Breast epithelium (tissue), 4 donors: ENCODE data around the gene RGS16. TPM values are rescaled to one million over a fixed set of nuclear protein-coding genes. Genes with fewer than 3 reads are reported as not detected.

ENCODE experiments used
- DNase-seq, 2 donors: peaks; one replicate each; pipeline ENCODE4 v3.0.0-alpha.2; 2019; ENCODE audit warnings: low spot score in 2 of 2
- H3K27ac ChIP-seq, 2 donors: fragments of 200-600 bp; sonication (generic) in 1 of 2; one replicate each; pipeline ENCODE4 v1.5.1; 2016 to 2019; ENCODE audit warnings: mild to moderate bottlenecking in 1 of 2
- H3K27me3 ChIP-seq, 2 donors: fragments of 200-600 bp; sonication (generic) in 1 of 2; one replicate each; pipeline versions ENCODE4 v1.5.1 to v1.6.0; 2017 to 2019; ENCODE audit warnings: control low read depth in 1 of 2, mild to moderate bottlenecking in 1 of 2
- H3K36me3 ChIP-seq: fragments of 200-600 bp; one replicate; pipeline ENCODE4 v1.5.1; 2019
- H3K4me1 ChIP-seq, 2 donors: fragments of 200-600 bp; sonication (generic); one replicate each; pipeline ENCODE4 v1.5.1; 2016 to 2019; ENCODE audit warnings: control low read depth in 1 of 2
- H3K4me3 ChIP-seq, 3 donors: fragments of 200-600 bp; sonication (generic); 1 replicate in 2 of 3; 2 replicates in 1 of 3; pipeline ENCODE4 v1.5.1; 2016 to 2019; ENCODE audit warnings: mild to moderate bottlenecking in 3 of 3, moderate library complexity in 2 of 3
- H3K9me3 ChIP-seq, 2 donors: fragments of 200-600 bp; sonication (generic) in 1 of 2; one replicate each; pipeline ENCODE4 v1.5.1; 2016 to 2019; ENCODE audit warnings: control low read depth in 1 of 2
- POLR2A ChIP-seq: fragments of 450-650 bp; IDR thresholded peaks from one replicate; pipeline ENCODE4 v1.6.1; 2016; ENCODE audit warnings: antibody characterized with exemption, mild to moderate bottlenecking, moderate library complexity
- POLR2AphosphoS5 ChIP-seq, 3 donors: sonication (generic); formaldehyde crosslinking; IDR thresholded peaks; one replicate each; pipeline ENCODE4 v1.6.1; 2017; ENCODE audit warnings: antibody characterized with exemption in 3 of 3
- intact Hi-C: fragments of 100-400 bp; cut with DNase I; formaldehyde crosslinking; loops from one replicate; pipeline ENCODE4 v1.15.1; 2023; ENCODE audit warnings: low total_unique reads
- total RNA-seq, 3 donors: library from RNA; depleted of rRNA; stranded (reverse); fragments of >200 nt; gene quantifications; one replicate each; pipeline ENCODE4 v1.1.0, GENCODE V29; 2016
- TF ChIP-seq, protein P1 (sequence below), 3 donors: fragments of 450-650 bp; IDR thresholded peaks; one replicate each; pipeline ENCODE4 v1.5.1; 2016 to 2017; ENCODE audit warnings: antibody characterized with exemption in 3 of 3, mild to moderate bottlenecking in 3 of 3, moderate library complexity in 3 of 3

The RGS16 gene
- total RNA-seq, 3 donors from 2014 or later: 1.3 to 6.3 (median 2.3) TPM

DNA sequence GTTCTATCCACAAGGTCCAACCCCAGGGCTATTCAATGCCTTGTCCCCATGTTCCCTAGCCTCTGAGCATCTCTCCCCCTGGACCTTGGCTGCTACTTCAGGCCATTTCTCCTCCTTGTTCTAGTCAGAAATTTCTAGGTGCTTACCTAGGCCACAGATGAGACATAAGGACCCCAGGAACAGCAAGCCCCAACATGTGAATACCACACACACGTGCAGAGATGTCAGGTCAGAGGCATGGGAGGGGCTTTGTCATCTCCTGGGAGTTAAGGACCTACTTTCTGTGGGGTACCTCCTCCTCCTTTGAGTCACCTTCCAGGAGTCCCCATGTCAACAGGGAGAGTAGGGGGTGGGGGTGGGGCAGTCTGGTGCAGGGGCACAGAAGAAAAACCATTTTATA is 7.1 kb upstream of the RGS16 start:
- intact Hi-C loops: no loop called here
- no peaks in the 10 kb centered on the region for H3K9me3 ChIP-seq
- H3K27me3 ChIP-seq: no peaks in the 10 kb centered on the region
- no peak for TF ChIP-seq POLR2A
- TF ChIP-seq, protein P1, sequence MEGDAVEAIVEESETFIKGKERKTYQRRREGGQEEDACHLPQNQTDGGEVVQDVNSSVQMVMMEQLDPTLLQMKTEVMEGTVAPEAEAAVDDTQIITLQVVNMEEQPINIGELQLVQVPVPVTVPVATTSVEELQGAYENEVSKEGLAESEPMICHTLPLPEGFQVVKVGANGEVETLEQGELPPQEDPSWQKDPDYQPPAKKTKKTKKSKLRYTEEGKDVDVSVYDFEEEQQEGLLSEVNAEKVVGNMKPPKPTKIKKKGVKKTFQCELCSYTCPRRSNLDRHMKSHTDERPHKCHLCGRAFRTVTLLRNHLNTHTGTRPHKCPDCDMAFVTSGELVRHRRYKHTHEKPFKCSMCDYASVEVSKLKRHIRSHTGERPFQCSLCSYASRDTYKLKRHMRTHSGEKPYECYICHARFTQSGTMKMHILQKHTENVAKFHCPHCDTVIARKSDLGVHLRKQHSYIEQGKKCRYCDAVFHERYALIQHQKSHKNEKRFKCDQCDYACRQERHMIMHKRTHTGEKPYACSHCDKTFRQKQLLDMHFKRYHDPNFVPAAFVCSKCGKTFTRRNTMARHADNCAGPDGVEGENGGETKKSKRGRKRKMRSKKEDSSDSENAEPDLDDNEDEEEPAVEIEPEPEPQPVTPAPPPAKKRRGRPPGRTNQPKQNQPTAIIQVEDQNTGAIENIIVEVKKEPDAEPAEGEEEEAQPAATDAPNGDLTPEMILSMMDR (IDR thresholded peaks at IDR 0.05): no peak
- no peak for TF ChIP-seq POLR2AphosphoS5 (IDR thresholded peaks at IDR 0.05)
- no peak for DNase-seq
- H3K4me3 ChIP-seq: no peak overlapping the region
- no peaks in the 10 kb centered on the region for H3K36me3 ChIP-seq
- no peak overlapping the region for H3K27ac ChIP-seq
- H3K4me1 ChIP-seq: peaks cover 3 to 5% of the 10 kb centered on the region in 2 donors

- no peaks in the 10 kb centered on the region for H3K9me3 ChIP-seq
- H3K27ac ChIP-seq: no peak overlapping the region
- intact Hi-C loops: no loop called here
- H3K27me3 ChIP-seq: no peaks in the 10 kb centered on the region
- H3K4me3 ChIP-seq: no peak overlapping the region
- H3K36me3 ChIP-seq: no peaks in the 10 kb centered on the region
- H3K4me1 ChIP-seq: peaks cover 0 to 3% of the 10 kb centered on the region in 2 donors
- DNase-seq: no peak
- TF ChIP-seq, protein P1 (IDR thresholded peaks at IDR 0.05): no peak
- TF ChIP-seq POLR2A (no peak), POLR2AphosphoS5 (IDR thresholded peaks at IDR 0.05) (no peak)
Measured at GRCh38 chr1:182610606-182611194, 6.5 kb upstream of the RGS16 start.

- intact Hi-C loops: no loop called here
- H3K27ac ChIP-seq: peak overlapping the region in 1 of 2 donors; percentile 19
- TF ChIP-seq POLR2AphosphoS5 (IDR thresholded peaks at IDR 0.05) (no peak), POLR2A (no peak)
- TF ChIP-seq, protein P1 (IDR thresholded peaks at IDR 0.05): no peak
- DNase-seq: no peak
- H3K9me3 ChIP-seq: no peaks in the 10 kb centered on the region
- H3K4me3 ChIP-seq: no peak overlapping the region
- H3K36me3 ChIP-seq: no peaks in the 10 kb centered on the region
- peaks cover under 1% of the 10 kb centered on the region in 2 donors for H3K4me1 ChIP-seq
- no peaks in the 10 kb centered on the region for H3K27me3 ChIP-seq
Measured at GRCh38 chr1:182608845-182609610, 4.8 kb upstream of the RGS16 start.

GRCh38 chr1:182608236-182608635 is 4.0 kb upstream of the RGS16 start:
- H3K9me3 ChIP-seq: no peaks in the 10 kb centered on the region
- H3K27ac ChIP-seq: no peak overlapping the region
- intact Hi-C loops: no loop called here
- no peak overlapping the region for H3K4me3 ChIP-seq
- peaks cover 0 to 8% of the 10 kb centered on the region in 2 donors for H3K4me1 ChIP-seq
- H3K36me3 ChIP-seq: no peaks in the 10 kb centered on the region
- DNase-seq: no peak
- no peaks in the 10 kb centered on the region for H3K27me3 ChIP-seq
- TF ChIP-seq POLR2AphosphoS5 (IDR thresholded peaks at IDR 0.05): no peak
- no peak for TF ChIP-seq POLR2A
- TF ChIP-seq, protein P1 (IDR thresholded peaks at IDR 0.05): no peak

DNA sequence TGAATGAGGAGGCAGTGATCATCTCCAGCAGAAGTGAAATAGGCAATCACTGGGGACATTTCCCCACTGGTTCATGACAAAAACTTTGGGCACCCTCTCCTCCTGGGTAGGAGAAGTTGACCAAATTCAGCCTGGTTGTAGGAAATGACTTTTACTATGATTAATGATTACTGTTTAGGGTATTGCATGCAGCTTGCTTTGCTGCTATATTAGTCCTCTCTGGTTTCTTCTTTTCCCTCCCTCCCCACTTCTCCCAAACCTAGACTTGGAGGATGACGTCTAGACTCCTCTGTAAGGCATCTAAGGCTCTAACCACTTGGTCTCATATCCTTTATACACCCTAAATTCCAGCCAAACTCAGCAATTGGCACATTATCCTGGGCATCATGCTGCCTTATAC is 3.4 kb upstream of the RGS16 start:
- no peaks in the 10 kb centered on the region for H3K9me3 ChIP-seq
- peaks cover 0 to 11% of the 10 kb centered on the region in 2 donors for H3K4me1 ChIP-seq
- intact Hi-C loops: no loop called here
- H3K27ac ChIP-seq: no peak overlapping the region
- TF ChIP-seq POLR2AphosphoS5 (IDR thresholded peaks at IDR 0.05): no peak
- TF ChIP-seq POLR2A: no peak
- TF ChIP-seq, protein P1 (IDR thresholded peaks at IDR 0.05): no peak
- H3K4me3 ChIP-seq: no peak overlapping the region
- H3K36me3 ChIP-seq: no peaks in the 10 kb centered on the region
- no peak for DNase-seq
- H3K27me3 ChIP-seq: no peaks in the 10 kb centered on the region
